SK-N-SH (cell line): Measurements from ENCODE around the gene SND1.

Experiments
- CTCF ChIP-seq: fragments of 200-600 bp; sonication (generic); IDR thresholded peaks from 2 replicates; pipeline ENCODE4 v1.6.1; 2017; ENCODE audit warnings: antibody characterized with exemption, mild to moderate bottlenecking, moderate library complexity
- TAF1 ChIP-seq: IDR thresholded peaks from 2 replicates; pipeline ENCODE4 v1.6.1; 2012; ENCODE audit warnings: low read depth, mild to moderate bottlenecking, low read length, moderate library complexity, borderline replicate concordance
- ZBTB33 ChIP-seq: IDR thresholded peaks from 2 replicates; pipeline ENCODE4 v1.4.0; 2012; ENCODE audit warnings: low read depth, borderline replicate concordance

GRCh38 chr7:127689194-127689772, 37.3 kb downstream of the SND1 start:
- TF ChIP-seq ZBTB33 = no peak
- no peak for TF ChIP-seq CTCF
- no peak for TF ChIP-seq TAF1
